Suprapubic skin (tissue), 3 donors: Measurements from ENCODE around the gene HNRNPR.

Source experiments
- EP300 ChIP-seq: sonication (generic); formaldehyde crosslinking; IDR thresholded peaks from one replicate; pipeline ENCODE4 v1.6.1; 2017; ENCODE audit warnings: antibody characterized with exemption
- TF ChIP-seq, protein P1 (sequence below), 2 donors: fragments of 200-600 bp in 1 of 2; fragments of 450-650 bp in 1 of 2; sonication (generic) in 1 of 2; IDR thresholded peaks; one replicate each; pipeline ENCODE4 v1.5.1; 2016 to 2019; ENCODE audit warnings: antibody characterized with exemption in 2 of 2, mild to moderate bottlenecking in 1 of 2, moderate library complexity in 1 of 2

DNA sequence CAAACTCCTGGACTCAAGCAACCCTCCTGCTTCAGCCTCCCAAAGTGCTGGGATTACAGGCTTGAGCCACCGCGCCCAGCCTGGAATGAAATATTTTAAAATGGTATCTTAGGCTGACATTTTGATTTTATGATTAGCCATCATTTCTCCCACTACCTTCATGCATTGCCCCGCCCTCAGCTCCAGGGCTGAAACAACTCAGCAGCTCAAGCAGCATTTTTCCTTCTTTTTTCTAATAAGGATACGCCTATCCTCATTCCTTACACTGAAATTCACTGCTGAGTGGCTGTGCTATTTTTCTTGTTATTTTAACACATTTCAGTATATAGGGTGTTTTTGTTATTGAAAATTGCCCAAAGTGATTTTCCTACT, 70.0 kb downstream of the HNRNPR start:
- TF ChIP-seq EP300: no peak
- TF ChIP-seq, protein P1, sequence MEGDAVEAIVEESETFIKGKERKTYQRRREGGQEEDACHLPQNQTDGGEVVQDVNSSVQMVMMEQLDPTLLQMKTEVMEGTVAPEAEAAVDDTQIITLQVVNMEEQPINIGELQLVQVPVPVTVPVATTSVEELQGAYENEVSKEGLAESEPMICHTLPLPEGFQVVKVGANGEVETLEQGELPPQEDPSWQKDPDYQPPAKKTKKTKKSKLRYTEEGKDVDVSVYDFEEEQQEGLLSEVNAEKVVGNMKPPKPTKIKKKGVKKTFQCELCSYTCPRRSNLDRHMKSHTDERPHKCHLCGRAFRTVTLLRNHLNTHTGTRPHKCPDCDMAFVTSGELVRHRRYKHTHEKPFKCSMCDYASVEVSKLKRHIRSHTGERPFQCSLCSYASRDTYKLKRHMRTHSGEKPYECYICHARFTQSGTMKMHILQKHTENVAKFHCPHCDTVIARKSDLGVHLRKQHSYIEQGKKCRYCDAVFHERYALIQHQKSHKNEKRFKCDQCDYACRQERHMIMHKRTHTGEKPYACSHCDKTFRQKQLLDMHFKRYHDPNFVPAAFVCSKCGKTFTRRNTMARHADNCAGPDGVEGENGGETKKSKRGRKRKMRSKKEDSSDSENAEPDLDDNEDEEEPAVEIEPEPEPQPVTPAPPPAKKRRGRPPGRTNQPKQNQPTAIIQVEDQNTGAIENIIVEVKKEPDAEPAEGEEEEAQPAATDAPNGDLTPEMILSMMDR (IDR thresholded peaks at IDR 0.05): no peak
